Sigmoid colon (tissue), 4 donors: ENCODE results near the gene GAREM1.

Experiments used
- CTCF ChIP-seq, 4 experiments: fragments of 450-650 bp in 3 of 4; fragments of 200-600 bp in 1 of 4; IDR thresholded peaks; one replicate each; pipeline ENCODE4 v1.5.1; 2016 to 2019; ENCODE audit warnings: antibody characterized with exemption in 4 of 4, mild to moderate bottlenecking in 3 of 4, moderate library complexity in 2 of 4
- POLR2A ChIP-seq, 2 donors: fragments of 450-650 bp; IDR thresholded peaks; one replicate each; pipeline ENCODE4 v1.6.1; 2016; ENCODE audit warnings: antibody characterized with exemption in 2 of 2, mild to moderate bottlenecking in 2 of 2, moderate library complexity in 2 of 2
- POLR2AphosphoS5 ChIP-seq, 4 donors: sonication (generic); formaldehyde crosslinking; IDR thresholded peaks; one replicate each; pipeline ENCODE4 v1.6.1; 2017; ENCODE audit warnings: antibody characterized with exemption in 4 of 4

GRCh38 chr18:32476106-32476505 is 5.4 kb upstream of the GAREM1 start:
- no peak for TF ChIP-seq CTCF (IDR thresholded peaks at IDR 0.05)
- TF ChIP-seq POLR2AphosphoS5 (IDR thresholded peaks at IDR 0.05) = no peak
- TF ChIP-seq POLR2A (IDR thresholded peaks at IDR 0.05) = no peak
